ENCODE measurements around the gene SMIM21.

SMIM21 gene

GRCh38 chr18:75422341-75422910 is 5.1 kb downstream of the SMIM21 start:
- no peak for DNase-seq

GRCh38 chr18:75421656-75422055 is 5.8 kb downstream of the SMIM21 start:
- DNase-seq = no peak

GRCh38 chr18:75418293-75419005 is 9.1 kb downstream of the SMIM21 start:
- no peak for DNase-seq

GRCh38 chr18:75410611-75411010 is 16.9 kb downstream of the SMIM21 start:
- DNase-seq = no peak

- DNase-seq = no peak
These were observed 17.7 kb downstream of the SMIM21 start for GRCh38 chr18:75409806-75410205.

GRCh38 chr18:75408554-75409506 is 18.7 kb downstream of the SMIM21 start:
- no peak for DNase-seq

- peak; percentile 27 for DNase-seq
These were observed 19.8 kb downstream of the SMIM21 start for GRCh38 chr18:75407468-75408437.

GRCh38 chr18:75406491-75407445 is 20.7 kb downstream of the SMIM21 start:
- DNase-seq = no peak

GRCh38 chr18:75405351-75405750 is 22.2 kb downstream of the SMIM21 start:
- DNase-seq = no peak

GRCh38 chr18:75400366-75400765 is 27.1 kb downstream of the SMIM21 start:
- no peak for DNase-seq

- DNase-seq = no peak
These were observed 32.4 kb downstream of the SMIM21 start for GRCh38 chr18:75395137-75395536.

- DNase-seq = no peak
These were observed 33.8 kb downstream of the SMIM21 start for GRCh38 chr18:75393721-75394120.

GRCh38 chr18:75392226-75392578 is 35.3 kb downstream of the SMIM21 start:
- DNase-seq = no peak

GRCh38 chr18:75391279-75392225 is 36.0 kb downstream of the SMIM21 start:
- no peak for DNase-seq

- no peak for DNase-seq
These were observed 36.6 kb downstream of the SMIM21 start for GRCh38 chr18:75390854-75391253.

- DNase-seq = no peak
These were observed 43.4 kb downstream of the SMIM21 start for GRCh38 chr18:75384144-75384543.

- DNase-seq = peak; percentile 34
These were observed 48.9 kb downstream of the SMIM21 start for GRCh38 chr18:75378376-75379315.

GRCh38 chr18:75377926-75378325 is 49.6 kb downstream of the SMIM21 start:
- DNase-seq = no peak
